ENCODE data around the gene SLC35A4. TPM values are rescaled to one million over a fixed set of nuclear protein-coding genes. Genes with fewer than 3 reads are reported as not detected.

The SLC35A4 gene
- total RNA-seq, 1 donor from 2014 or later: 59.9 TPM

GRCh38 chr5:140540227-140540626, 24.4 kb upstream of the SLC35A4 start:
- Histone ChIP-seq H3K36me3 (ENCODE audit: insufficient read depth, low read length) (peaks cover 20% of the 10 kb centered on the region), H3K27me3 (ENCODE audit: insufficient read depth, low read length) (no peaks in the 10 kb centered on the region), H3K9me3 (ENCODE audit: insufficient read depth, low read depth, low read length) (no peaks in the 10 kb centered on the region), H2AFZ (ENCODE audit: low read depth, low read length) (no peak overlapping the region), H3K79me2 (ENCODE audit: insufficient read depth, low read length) (peaks cover 2% of the 10 kb centered on the region), H4K20me1 (ENCODE audit: insufficient read depth, low read length) (no peaks in the 10 kb centered on the region), H3K4me2 (ENCODE audit: low read length) (no peak overlapping the region), H3K27ac (ENCODE audit: low read depth, low read length) (no peak overlapping the region), H3K4me3 (ENCODE audit: insufficient read depth, low read depth, low read length) (no peak overlapping the region), H3K9ac (ENCODE audit: low read length) (no peak overlapping the region), H3K4me1 (ENCODE audit: insufficient read depth, low read length) (no peaks in the 10 kb centered on the region)
- no peaks in the 10 kb centered on the region for H3K27me3 Mint-ChIP-seq (ENCODE audit: low read depth, unreplicated experiment)
- H3K36me3 Mint-ChIP-seq (ENCODE audit: low read depth, unreplicated experiment): peaks cover 12% of the 10 kb centered on the region
- no peaks in the 10 kb centered on the region for H3K9me3 Mint-ChIP-seq (ENCODE audit: unreplicated experiment)
- TF ChIP-seq EZH2 (IDR thresholded peaks at IDR 0.05; ENCODE audit: insufficient read depth, low read length): no peak
- TF ChIP-seq, protein P1, sequence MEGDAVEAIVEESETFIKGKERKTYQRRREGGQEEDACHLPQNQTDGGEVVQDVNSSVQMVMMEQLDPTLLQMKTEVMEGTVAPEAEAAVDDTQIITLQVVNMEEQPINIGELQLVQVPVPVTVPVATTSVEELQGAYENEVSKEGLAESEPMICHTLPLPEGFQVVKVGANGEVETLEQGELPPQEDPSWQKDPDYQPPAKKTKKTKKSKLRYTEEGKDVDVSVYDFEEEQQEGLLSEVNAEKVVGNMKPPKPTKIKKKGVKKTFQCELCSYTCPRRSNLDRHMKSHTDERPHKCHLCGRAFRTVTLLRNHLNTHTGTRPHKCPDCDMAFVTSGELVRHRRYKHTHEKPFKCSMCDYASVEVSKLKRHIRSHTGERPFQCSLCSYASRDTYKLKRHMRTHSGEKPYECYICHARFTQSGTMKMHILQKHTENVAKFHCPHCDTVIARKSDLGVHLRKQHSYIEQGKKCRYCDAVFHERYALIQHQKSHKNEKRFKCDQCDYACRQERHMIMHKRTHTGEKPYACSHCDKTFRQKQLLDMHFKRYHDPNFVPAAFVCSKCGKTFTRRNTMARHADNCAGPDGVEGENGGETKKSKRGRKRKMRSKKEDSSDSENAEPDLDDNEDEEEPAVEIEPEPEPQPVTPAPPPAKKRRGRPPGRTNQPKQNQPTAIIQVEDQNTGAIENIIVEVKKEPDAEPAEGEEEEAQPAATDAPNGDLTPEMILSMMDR (IDR thresholded peaks at IDR 0.05; ENCODE audit: insufficient read depth, low read depth, low read length): no peak
- H3K27ac Mint-ChIP-seq (ENCODE audit: unreplicated experiment): no peak overlapping the region
- no peaks in the 10 kb centered on the region for H3K4me1 Mint-ChIP-seq (ENCODE audit: low read depth, unreplicated experiment)
- no peak for FAIRE-seq
- no peak for DNase-seq (ENCODE audit: low read depth)
- no peak overlapping the region for H3K4me3 Mint-ChIP-seq (ENCODE audit: unreplicated experiment)

DNA sequence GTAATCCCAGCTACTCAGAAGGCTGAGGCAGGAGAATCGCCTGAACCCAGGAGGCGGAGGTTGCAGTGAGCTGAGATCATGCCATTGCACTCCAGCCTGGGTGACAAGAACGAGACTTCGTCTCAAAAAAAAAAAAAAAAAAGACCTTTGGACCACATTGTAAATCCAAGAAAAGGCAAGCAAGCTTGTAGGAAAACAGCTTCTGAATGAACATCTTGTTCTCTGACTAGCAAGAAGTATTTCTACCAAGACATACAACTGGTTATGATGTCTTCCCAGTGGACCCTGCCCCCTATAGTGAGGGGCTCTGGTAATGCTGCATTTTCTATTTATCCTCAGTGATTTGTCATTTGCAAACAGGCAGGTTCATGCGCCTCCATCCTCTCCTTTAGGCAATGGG, 21.7 kb upstream of the SLC35A4 start:
- Mint-ChIP-seq H3K27me3 (ENCODE audit: low read depth, unreplicated experiment) (no peaks in the 10 kb centered on the region), H3K4me3 (ENCODE audit: unreplicated experiment) (no peak overlapping the region), H3K4me1 (ENCODE audit: low read depth, unreplicated experiment) (peaks cover 4% of the 10 kb centered on the region), H3K36me3 (ENCODE audit: low read depth, unreplicated experiment) (peaks cover 12% of the 10 kb centered on the region), H3K27ac (ENCODE audit: unreplicated experiment) (no peak overlapping the region), H3K9me3 (ENCODE audit: unreplicated experiment) (no peaks in the 10 kb centered on the region)
- Histone ChIP-seq H3K27ac (ENCODE audit: low read depth, low read length) (no peak overlapping the region), H3K36me3 (ENCODE audit: insufficient read depth, low read length) (peaks cover 12% of the 10 kb centered on the region), H3K9me3 (ENCODE audit: insufficient read depth, low read depth, low read length) (no peaks in the 10 kb centered on the region), H3K9ac (ENCODE audit: low read length) (no peak overlapping the region), H3K4me3 (ENCODE audit: insufficient read depth, low read depth, low read length) (no peak overlapping the region), H2AFZ (ENCODE audit: low read depth, low read length) (no peak overlapping the region), H3K4me1 (ENCODE audit: insufficient read depth, low read length) (peaks cover 9% of the 10 kb centered on the region), H3K79me2 (ENCODE audit: insufficient read depth, low read length) (no peaks in the 10 kb centered on the region), H4K20me1 (ENCODE audit: insufficient read depth, low read length) (peaks cover 2% of the 10 kb centered on the region), H3K4me2 (ENCODE audit: low read length) (no peak overlapping the region), H3K27me3 (ENCODE audit: insufficient read depth, low read length) (no peaks in the 10 kb centered on the region)
- TF ChIP-seq EZH2 (IDR thresholded peaks at IDR 0.05; ENCODE audit: insufficient read depth, low read length): no peak
- TF ChIP-seq, protein P1 (IDR thresholded peaks at IDR 0.05; ENCODE audit: insufficient read depth, low read depth, low read length): no peak
- DNase-seq (ENCODE audit: low read depth) (no peak), FAIRE-seq (no peak)

GRCh38 chr5:140544986-140545385, 19.6 kb upstream of the SLC35A4 start:
- H3K9me3 Mint-ChIP-seq (ENCODE audit: unreplicated experiment): no peaks in the 10 kb centered on the region
- Histone ChIP-seq H3K9ac (ENCODE audit: low read length) (no peak overlapping the region), H3K27ac (ENCODE audit: low read depth, low read length) (no peak overlapping the region), H4K20me1 (ENCODE audit: insufficient read depth, low read length) (peaks cover 22% of the 10 kb centered on the region), H3K9me3 (ENCODE audit: insufficient read depth, low read depth, low read length) (no peaks in the 10 kb centered on the region), H3K4me3 (ENCODE audit: insufficient read depth, low read depth, low read length) (no peak overlapping the region), H3K79me2 (ENCODE audit: insufficient read depth, low read length) (no peaks in the 10 kb centered on the region), H3K4me2 (ENCODE audit: low read length) (no peak overlapping the region), H3K27me3 (ENCODE audit: insufficient read depth, low read length) (no peaks in the 10 kb centered on the region), H2AFZ (ENCODE audit: low read depth, low read length) (no peak overlapping the region), H3K4me1 (ENCODE audit: insufficient read depth, low read length) (peaks cover 15% of the 10 kb centered on the region), H3K36me3 (ENCODE audit: insufficient read depth, low read length) (peaks cover 15% of the 10 kb centered on the region)
- no peak overlapping the region for H3K4me3 Mint-ChIP-seq (ENCODE audit: unreplicated experiment)
- H3K27me3 Mint-ChIP-seq (ENCODE audit: low read depth, unreplicated experiment): no peaks in the 10 kb centered on the region
- TF ChIP-seq, protein P1 (IDR thresholded peaks at IDR 0.05; ENCODE audit: insufficient read depth, low read depth, low read length): no peak
- no peak for TF ChIP-seq EZH2 (IDR thresholded peaks at IDR 0.05; ENCODE audit: insufficient read depth, low read length)
- H3K27ac Mint-ChIP-seq (ENCODE audit: unreplicated experiment): no peak overlapping the region
- no peak for FAIRE-seq
- no peak for DNase-seq (ENCODE audit: low read depth)
- peaks cover 22% of the 10 kb centered on the region for H3K4me1 Mint-ChIP-seq (ENCODE audit: low read depth, unreplicated experiment)
- peaks cover 18% of the 10 kb centered on the region for H3K36me3 Mint-ChIP-seq (ENCODE audit: low read depth, unreplicated experiment)

Measured in astrocyte (in vitro differentiated cells and primary cell).